HG02943 (cell line): Measurements from ENCODE around the gene FBXL14.

Experiments used
- ATAC-seq: cut with Tn5 transposase; IDR thresholded peaks from one replicate; pipeline ENCODE4 v1.9.1; 2021; ENCODE audit warnings: mild to moderate bottlenecking, low read depth, moderate library complexity; ENCODE audit not compliant: unreplicated experiment

The FBXL14 gene

GRCh38 chr12:1540690-1541089, 53.7 kb downstream of the FBXL14 start:
- no peak for ATAC-seq

DNA sequence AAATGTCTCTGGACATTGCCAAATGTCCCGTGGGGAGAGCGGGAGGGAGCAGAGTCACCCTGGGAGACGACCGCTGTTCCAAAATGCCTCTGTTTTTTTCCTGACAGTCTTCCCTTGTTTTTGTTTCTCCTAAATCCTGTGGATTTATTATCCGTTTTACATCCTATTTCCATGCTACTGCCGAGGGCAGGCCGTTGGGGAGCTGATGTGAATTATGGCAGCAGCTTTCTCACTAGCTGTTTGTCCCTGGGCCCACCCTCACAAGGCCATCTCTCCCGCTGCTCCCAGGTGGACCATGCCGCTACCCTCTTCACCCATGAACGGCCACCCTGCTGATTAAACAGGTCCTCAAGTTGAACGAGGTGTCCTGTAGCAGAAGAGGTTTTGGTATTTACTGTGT, 55.2 kb downstream of the FBXL14 start:
- ATAC-seq: no peak

DNA sequence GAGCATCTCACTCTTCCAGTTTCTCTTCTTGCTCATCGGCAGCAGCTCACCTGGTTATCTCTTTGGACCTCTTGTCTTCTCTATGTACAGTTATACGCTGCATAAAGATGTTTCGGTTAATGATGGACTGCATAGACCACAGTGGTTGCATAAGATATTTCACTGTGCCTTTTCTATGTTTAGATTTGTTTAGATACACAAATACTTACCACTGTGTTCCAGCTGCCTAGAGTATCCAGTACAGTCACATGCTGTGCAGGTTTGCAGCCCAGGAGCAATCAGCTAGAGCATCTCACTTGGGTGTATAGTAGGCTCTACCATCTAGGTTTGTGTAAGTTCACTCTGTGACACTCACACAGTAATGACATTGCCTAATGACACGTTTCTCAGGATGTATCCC, 57.6 kb downstream of the FBXL14 start:
- ATAC-seq: no peak

GRCh38 chr12:1534748-1535147, 59.6 kb downstream of the FBXL14 start:
- peak; percentile 44 for ATAC-seq

DNA sequence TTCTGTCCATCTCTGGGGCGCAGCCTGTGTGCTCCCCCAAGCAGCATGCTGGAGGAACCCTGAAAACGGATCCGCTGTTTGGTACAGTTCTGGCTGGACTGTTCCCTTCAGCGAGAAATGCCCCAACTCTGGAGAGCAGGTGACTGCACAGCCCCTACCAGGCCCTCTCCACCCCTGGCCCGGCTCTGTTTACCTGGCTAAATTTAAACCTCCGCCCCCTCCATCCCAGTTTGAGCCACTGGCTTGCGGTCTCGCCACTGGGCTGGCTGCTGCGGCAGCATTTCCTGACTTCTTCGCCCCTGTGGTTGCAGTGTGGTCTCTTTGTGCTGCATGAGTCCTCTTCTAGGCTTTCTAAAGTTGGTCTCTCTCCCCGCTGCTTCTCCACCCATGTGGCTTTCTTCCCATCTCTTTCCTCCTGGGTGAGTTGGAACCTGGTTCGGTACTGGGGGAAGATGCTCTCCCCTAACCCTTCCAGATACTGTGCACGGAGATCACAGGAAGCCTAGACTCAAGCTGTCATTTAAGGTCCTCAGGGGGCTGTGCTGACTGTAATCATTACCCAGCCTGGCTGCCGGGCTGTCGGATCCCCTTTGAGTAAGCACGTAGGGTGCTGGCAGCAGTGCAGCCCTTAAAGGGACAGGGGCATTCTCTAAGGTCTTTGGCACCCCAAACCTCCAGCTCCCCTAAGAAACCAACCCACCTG, 60.6 kb downstream of the FBXL14 start:
- peak; percentile 46 for ATAC-seq

DNA sequence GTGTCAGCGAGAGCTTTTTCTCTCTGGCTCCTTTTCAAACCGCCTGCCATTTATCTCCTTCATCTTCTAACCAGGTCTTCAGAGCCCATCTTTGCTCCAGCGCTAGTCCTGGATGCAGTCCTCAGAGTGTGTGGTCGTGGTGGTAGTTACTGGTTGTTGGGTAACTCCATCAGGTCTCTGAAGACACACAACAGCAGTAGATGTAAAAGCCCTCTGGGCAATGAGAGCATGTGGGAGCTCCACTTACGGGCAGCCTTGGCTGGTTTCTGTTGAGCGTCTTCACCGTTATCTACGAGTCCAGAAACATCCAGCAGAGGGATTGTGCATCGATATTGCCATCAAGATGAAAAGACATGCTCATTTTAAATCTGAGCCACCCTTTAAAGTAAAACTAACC, 61.2 kb downstream of the FBXL14 start:
- peak; percentile 18 for ATAC-seq

- ATAC-seq: no peak
Observed at GRCh38 chr12:1532375-1533165, 61.8 kb downstream of the FBXL14 start.

DNA sequence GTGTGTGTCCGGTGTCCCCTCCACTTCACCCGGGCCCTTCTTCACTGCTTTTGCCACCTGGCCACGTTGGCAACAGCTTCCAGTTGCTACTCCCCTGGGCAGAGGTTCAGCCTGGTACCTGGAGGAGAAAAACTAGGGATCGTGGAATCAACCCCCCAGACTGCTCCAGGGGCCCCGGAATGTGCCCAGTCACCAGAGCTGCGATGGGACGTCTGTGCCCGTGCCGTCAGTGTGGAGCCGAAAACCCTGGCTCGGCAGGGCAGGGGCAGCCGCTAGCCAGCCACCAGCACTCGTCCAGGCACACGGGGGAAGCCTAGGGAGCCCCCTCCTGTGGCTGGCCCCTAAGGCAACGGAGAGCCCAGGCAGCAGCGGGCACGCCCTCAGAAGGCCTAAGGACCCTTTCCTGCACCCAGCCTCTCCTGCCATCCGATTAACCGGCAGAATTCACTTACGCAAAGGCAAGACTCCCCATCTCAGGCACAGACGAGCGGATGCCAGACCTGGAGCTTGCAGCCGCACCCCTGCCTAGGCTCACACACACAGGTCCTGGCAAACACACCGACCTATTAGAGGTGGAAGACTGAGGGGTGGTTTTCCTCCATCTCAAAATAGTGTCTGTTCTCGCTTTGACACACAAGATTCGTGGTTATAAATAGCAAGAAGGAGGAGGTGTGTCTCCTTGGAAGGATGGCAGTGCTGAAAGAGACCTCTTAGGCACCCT, 62.6 kb downstream of the FBXL14 start:
- ATAC-seq: no peak

GRCh38 chr12:1531153-1531653, 63.2 kb downstream of the FBXL14 start:
- no peak for ATAC-seq

GRCh38 chr12:1530592-1531152, 63.7 kb downstream of the FBXL14 start:
- ATAC-seq: no peak

DNA sequence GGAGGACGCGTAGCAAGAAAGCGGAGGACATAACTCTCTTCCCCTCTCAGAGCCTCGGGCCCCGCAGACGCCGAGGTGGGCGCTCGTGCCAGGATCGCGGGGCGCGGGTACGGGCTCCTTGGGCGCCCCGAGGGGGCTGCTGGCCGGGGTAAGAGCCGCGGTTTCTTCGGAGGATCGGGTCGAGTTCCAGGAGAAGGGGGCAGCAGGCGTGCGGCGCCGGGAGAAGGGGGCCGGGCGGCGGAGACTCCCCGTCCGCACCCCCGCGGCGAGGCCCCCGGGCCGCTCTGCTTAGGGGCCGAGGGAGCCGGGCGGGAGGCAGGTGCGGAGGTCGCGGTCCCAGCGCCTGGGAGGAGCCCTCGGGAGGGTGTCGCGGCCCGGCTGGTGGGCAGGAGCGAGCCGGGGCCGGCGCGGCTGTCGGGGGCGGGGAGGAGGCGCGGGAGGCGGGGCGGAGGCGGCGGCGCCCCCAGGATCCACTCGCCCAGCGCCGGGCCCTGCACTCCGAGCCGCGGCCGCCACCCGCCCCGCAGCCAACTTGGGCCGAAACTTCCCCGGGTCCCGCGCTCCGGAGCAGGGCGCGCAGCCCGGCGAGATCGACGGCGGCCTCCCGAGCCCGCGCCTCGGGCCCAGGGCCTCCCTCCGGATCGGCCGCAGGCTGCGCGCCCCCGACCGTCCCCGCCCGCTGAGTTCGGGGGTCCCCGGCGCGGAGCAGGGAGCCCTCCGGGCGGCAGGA, 64.4 kb downstream of the FBXL14 start:
- ATAC-seq: no peak

DNA sequence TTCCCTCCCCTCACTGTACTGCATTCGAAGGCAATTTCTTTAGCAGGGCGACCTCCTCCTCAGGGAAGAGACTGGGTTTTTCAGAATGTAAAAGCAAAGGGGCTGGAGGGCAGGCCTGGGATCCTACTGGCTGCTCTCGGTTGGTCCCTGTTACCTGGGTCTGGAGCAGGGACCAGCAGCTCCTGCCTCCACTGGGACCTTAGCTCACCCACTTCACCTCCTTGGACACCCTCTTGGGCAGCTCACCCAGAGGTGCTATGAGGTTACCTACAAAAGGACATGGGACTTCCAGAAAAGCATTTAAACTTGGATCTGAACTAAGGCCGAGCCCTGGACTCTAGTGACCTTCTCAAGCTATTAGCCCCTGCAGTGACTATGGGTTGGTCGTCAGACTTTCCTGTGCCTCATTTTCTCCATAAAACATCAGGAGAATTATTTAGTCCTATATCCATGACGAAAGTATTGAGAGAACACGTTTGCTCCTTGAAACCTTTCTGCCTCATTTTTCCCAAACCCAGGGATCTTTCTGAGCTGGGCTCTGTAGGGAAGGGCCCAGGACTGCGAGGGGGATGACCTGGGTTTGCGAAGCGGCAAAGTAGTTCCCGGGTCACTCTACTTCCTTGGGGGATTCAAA, 65.0 kb downstream of the FBXL14 start:
- ATAC-seq: no peak

GRCh38 chr12:1528791-1529190, 65.6 kb downstream of the FBXL14 start:
- no peak for ATAC-seq

DNA sequence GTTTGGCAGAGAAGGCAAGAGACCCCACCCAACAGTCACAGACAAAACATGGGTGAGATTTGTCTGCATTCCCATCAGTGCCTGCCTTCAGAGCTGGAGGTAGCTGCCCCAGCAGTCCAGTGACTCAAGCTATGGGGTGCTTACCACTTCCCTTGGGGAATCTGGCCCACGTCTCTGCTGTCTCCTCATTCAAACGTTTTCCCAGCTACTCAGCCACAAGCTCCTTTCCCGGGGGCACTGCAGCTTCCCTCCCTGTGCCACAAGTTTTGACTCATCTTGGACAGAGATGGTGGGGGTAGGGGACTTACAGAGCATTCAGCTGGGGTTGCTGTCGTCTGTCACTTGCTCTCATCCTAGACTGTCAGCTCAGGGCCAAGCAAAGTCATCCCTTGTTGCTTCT, 66.6 kb downstream of the FBXL14 start:
- no peak for ATAC-seq

DNA sequence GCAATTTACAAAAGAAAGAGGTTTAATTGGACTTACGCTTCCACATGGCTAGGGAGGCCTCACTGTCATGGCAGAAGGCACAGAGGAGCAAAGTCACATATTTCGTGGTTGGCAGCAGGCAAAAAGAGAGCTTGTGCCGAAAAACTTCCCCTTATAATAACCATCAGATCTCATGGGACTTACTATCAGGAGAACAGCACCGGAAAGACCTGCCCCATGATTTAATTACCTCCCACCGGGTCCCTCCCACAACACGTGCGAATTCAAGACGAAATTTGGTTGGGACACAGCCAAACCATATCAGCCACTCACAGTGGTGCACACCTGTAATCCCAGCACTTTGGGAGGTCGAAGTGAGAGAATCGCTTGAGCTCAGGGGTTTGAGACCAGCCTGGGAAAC, 68.5 kb downstream of the FBXL14 start:
- no peak for ATAC-seq

GRCh38 chr12:1523558-1524050, 70.8 kb downstream of the FBXL14 start:
- ATAC-seq: no peak

DNA sequence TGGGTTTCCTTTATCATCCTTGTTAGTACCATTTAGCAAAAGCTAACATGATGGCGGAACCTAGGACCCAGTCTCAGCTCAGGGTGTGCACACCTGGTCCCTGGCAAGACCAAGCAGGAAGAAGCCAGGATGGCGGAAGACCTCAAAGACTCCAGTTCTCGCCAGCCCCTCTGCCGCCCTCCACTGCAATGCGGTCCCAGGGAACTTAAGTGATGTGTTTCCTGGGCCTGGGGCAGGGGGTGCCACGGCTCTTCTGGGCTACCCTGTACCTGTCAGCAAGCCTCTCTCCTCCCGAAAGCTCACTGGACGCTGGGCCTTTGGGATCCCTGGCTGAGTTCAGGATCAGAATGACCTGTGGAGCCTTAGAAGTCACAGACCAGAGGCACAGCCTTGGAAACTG, 71.3 kb downstream of the FBXL14 start:
- ATAC-seq: no peak

GRCh38 chr12:1519642-1520041, 74.7 kb downstream of the FBXL14 start:
- no peak for ATAC-seq
